Brain microvascular endothelial cell (primary cell): ENCODE measurements around the gene STK11.

Experiments
- DNase-seq: peaks from one replicate; pipeline ENCODE4 v3.0.0-alpha.2; 2020
- H3K27ac ChIP-seq: fragments of 250-450 bp; sonication (Bioruptor Pico); 2 replicates; pipeline ENCODE4 v1.5.1; 2020; ENCODE audit warnings: mild to moderate bottlenecking, moderate library complexity
- H3K27me3 ChIP-seq: fragments of 250-450 bp; sonication (Bioruptor Pico); replicated peaks from 2 replicates; pipeline ENCODE4 v1.5.1; 2020; ENCODE audit warnings: mild to moderate bottlenecking
- H3K36me3 ChIP-seq: fragments of 250-450 bp; sonication (Bioruptor Pico); replicated peaks from 2 replicates; pipeline ENCODE4 v1.5.1; 2020; ENCODE audit warnings: mild to moderate bottlenecking
- H3K4me3 ChIP-seq: 2 replicates; pipeline ENCODE4 v1.5.1; 2011; ENCODE audit warnings: low read depth, mild to moderate bottlenecking, control low read depth, low read length, moderate library complexity
- in situ Hi-C: cut with HindIII; loops from 2 replicates; pipeline ENCODE4 v1.10.0; 2017; ENCODE audit warnings: low sequenced_read_pairs, low pct_ligation_motif_present
- TF ChIP-seq, protein P1 (sequence below): IDR thresholded peaks from 2 replicates; pipeline ENCODE4 v1.5.1; 2011; ENCODE audit warnings: low read depth, mild to moderate bottlenecking, moderate library complexity, low read length, control low read depth, inconsistent platforms; ENCODE audit errors: missing control alignments

STK11 gene

DNA sequence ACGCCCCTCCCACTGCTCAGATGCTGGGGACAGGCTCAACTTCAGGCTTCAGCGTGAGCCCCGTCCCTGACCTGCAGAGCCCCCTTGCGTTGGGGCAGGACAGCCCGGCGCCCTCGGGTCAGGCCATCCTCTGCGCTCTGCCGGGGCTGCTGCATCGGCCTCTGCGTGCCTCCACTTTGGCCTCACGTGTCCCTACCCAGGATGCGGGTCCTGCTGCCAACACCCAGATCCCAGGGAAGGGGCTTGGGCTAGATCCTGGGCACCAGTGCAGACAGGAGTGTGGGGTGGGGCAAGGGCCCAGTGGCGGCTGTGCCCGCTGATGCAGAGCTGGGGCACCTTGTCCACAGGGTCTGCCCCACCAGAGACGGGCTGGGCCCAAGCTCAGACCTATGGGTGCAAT lies 19.3 kb downstream of the STK11 start:
- in situ Hi-C loops = loop anchor here (25.0 kb wide), 1 partner anchor 113 kb away; the partner anchor contains the start of gene GPX4
- Histone ChIP-seq H3K27ac (no peak overlapping the region), H3K4me3 (no peak overlapping the region), H3K36me3 (peaks cover 34% of the 10 kb centered on the region), H3K27me3 (no peaks in the 10 kb centered on the region)
- TF ChIP-seq, protein P1, sequence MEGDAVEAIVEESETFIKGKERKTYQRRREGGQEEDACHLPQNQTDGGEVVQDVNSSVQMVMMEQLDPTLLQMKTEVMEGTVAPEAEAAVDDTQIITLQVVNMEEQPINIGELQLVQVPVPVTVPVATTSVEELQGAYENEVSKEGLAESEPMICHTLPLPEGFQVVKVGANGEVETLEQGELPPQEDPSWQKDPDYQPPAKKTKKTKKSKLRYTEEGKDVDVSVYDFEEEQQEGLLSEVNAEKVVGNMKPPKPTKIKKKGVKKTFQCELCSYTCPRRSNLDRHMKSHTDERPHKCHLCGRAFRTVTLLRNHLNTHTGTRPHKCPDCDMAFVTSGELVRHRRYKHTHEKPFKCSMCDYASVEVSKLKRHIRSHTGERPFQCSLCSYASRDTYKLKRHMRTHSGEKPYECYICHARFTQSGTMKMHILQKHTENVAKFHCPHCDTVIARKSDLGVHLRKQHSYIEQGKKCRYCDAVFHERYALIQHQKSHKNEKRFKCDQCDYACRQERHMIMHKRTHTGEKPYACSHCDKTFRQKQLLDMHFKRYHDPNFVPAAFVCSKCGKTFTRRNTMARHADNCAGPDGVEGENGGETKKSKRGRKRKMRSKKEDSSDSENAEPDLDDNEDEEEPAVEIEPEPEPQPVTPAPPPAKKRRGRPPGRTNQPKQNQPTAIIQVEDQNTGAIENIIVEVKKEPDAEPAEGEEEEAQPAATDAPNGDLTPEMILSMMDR = no peak
- no peak for DNase-seq

DNA sequence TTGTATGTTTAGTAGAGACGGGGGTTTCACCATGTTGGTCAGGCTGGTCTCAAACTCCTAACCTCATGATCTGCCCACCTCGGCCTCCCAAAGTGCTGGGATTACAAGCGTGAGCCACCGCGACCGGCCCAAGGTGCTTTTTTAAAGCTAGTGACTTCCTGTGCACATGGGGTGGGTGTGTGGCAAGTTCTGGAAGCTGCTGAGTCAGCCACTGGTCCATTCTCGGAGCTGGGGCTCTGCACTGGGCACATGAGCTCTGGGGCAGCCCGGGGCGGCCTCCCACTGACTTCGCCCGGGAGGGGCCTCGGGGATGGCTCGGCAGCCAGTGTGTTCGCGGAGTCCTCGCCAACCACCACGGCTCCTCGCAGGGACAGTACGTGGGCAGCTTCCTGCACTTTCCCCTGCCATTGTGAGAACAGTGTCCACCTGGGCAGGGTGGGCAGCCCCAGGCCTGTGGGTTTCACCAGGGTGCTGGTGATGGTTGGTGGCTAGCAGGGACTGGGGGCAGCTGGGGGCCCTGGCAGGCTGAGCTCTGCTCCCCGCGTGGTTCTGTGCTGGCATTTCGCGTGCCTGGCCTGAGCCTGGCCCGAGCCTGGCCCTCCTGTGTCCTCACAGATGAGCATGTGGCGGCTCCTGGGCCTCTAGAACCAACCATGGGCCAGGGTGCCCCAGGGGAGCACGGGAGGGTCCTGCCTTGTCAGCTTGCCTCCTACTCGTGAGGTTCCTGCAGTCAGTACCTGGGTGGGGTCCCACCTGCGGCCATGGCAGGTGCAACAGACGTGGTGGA lies 20.1 kb downstream of the STK11 start:
- in situ Hi-C loops = loop anchor here (25.0 kb wide), 1 partner anchor 113 kb away; the partner anchor contains the start of gene GPX4
- no peak overlapping the region for H3K4me3 ChIP-seq
- no peaks in the 10 kb centered on the region for H3K27me3 ChIP-seq
- TF ChIP-seq, protein P1 = no peak
- DNase-seq = no peak
- peaks cover 28% of the 10 kb centered on the region for H3K36me3 ChIP-seq
- H3K27ac ChIP-seq = no peak overlapping the region

DNA sequence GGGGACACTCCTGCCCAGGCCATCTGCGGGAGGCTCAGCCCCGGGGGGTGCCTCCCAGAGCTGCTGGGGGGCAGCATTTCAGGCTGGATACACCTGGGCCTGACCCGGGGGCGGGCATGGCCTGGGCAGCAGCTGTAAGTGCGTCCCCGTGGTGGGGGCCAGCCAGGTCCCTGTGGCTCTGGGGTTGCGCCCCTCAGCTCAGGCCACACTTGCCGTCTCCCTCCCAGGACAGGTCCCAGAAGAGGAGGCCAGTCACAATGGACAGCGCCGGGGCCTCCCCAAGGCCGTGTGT lies 20.6 kb downstream of the STK11 start:
- Histone ChIP-seq H3K4me3 (no peak overlapping the region), H3K27me3 (no peaks in the 10 kb centered on the region), H3K36me3 (peaks cover 25% of the 10 kb centered on the region), H3K27ac (no peak overlapping the region)
- TF ChIP-seq, protein P1 = no peak
- in situ Hi-C loops = loop anchor here (25.0 kb wide), 1 partner anchor 114 kb away; the partner anchor contains the start of gene GPX4
- DNase-seq = no peak

DNA sequence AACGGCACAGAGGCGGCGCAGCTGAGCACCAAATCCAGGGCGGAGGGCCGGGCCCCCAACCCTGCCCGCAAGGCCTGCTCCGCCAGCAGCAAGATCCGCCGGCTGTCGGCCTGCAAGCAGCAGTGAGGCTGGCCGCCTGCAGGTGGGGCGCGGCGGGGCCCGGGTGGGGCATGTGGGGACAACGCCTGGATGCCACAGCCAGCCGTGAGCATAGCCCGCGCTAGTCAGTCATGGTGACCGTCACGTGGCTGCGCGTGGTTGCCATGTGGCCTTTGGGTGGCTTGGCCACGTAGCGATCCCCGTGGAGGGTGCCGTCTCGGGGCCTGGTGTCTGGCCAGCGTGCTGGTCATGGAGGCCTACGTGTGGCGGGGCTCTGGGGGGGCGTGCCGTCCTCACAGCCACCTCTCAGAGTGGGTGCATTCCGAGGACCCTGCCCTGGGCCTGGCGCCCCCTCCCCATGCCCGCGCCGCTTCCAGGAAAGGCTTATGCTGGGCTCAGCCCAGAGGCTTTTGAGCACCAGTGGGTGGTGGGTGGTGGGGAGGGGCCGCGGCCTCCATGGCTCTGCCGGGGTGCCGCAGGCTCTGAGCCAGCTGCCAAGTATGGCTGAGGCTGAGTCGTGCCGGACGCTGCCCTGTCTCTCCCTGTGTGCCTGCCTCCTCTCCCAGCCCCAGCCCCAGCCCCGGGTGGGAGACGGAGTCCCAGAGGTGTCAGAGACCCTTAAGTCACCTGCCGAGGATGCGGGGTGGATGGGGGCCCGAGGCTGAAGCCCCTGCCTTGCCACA lies 21.1 kb downstream of the STK11 start:
- Histone ChIP-seq H3K27me3 (no peaks in the 10 kb centered on the region), H3K36me3 (peaks cover 25% of the 10 kb centered on the region), H3K27ac (no peak overlapping the region), H3K4me3 (no peak overlapping the region)
- in situ Hi-C loops = loop anchor here (25.0 kb wide), 1 partner anchor 114 kb away; the partner anchor contains the start of gene GPX4
- TF ChIP-seq, protein P1 = no peak
- no peak for DNase-seq

DNA sequence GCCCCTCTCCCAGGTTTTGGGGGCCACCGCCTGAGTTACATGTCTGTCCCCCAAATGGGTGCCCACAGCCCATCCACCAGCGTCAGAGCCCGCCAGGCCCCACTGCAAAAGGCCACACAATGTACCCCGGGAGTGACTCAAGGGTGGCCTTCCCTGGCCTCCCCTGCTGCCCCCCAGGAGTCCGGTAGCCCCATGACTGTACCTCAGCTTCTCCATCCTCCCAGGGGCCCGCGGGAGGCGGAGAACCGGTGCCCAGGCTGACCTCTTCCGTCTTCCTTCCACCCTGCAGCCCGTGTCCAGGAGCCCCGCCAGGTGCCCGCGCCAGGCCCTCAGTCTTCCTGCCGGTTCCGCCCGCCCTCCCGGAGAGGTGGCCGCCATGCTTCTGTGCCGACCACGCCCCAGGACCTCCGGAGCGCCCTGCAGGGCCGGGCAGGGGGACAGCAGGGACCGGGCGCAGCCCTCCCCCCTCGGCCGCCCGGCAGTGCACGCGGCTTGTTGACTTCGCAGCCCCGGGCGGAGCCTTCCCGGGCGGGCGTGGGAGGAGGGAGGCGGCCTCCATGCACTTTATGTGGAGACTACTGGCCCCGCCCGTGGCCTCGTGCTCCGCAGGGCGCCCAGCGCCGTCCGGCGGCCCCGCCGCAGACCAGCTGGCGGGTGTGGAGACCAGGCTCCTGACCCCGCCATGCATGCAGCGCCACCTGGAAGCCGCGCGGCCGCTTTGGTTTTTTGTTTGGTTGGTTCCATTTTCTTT lies 21.9 kb downstream of the STK11 start:
- peaks cover 25% of the 10 kb centered on the region for H3K36me3 ChIP-seq
- in situ Hi-C loops = loop anchor here (25.0 kb wide), 1 partner anchor 115 kb away; the partner anchor contains the start of gene GPX4

More for the DNA sequence above, 21.9 kb downstream of the STK11 start:
- Histone ChIP-seq H3K27me3 (no peaks in the 10 kb centered on the region), H3K4me3 (no peak overlapping the region), H3K27ac (no peak overlapping the region)
- DNase-seq = no peak
- TF ChIP-seq, protein P1 = no peak
